ENCODE data around the gene SCUBE2. TPM values are rescaled to one million over a fixed set of nuclear protein-coding genes. Genes with fewer than 3 reads are reported as not detected.

The SCUBE2 gene
- total RNA-seq, 1 donor from 2014 or later, result 36.3 TPM

DNA sequence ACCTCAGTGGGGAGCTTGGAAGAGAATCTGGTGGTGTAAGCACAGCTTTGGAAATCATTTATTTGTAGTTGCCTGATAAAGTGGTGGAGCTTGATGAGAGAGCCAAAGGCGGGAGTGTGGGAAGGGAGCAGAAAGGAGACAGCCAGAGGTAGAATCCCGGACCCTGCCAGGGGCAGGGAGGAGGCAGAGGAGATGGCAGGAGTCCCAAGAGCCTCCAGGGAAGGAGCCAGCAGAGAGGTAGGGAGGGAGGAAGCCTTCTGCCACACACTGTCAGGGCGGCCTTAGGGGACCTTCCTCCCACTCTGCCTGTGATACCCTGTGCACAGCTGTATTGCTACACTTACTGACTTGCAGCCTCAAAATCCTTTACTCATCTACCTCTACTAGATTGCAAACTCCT lies 15.4 kb downstream of the SCUBE2 start:
- no peaks in the 10 kb centered on the region for H3K27me3 ChIP-seq
- TF ChIP-seq, protein P1, sequence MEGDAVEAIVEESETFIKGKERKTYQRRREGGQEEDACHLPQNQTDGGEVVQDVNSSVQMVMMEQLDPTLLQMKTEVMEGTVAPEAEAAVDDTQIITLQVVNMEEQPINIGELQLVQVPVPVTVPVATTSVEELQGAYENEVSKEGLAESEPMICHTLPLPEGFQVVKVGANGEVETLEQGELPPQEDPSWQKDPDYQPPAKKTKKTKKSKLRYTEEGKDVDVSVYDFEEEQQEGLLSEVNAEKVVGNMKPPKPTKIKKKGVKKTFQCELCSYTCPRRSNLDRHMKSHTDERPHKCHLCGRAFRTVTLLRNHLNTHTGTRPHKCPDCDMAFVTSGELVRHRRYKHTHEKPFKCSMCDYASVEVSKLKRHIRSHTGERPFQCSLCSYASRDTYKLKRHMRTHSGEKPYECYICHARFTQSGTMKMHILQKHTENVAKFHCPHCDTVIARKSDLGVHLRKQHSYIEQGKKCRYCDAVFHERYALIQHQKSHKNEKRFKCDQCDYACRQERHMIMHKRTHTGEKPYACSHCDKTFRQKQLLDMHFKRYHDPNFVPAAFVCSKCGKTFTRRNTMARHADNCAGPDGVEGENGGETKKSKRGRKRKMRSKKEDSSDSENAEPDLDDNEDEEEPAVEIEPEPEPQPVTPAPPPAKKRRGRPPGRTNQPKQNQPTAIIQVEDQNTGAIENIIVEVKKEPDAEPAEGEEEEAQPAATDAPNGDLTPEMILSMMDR (IDR thresholded peaks at IDR 0.05), result no peak
- no peak for TF ChIP-seq POLR2AphosphoS5 (IDR thresholded peaks at IDR 0.05; ENCODE audit: insufficient read depth in 1 of 2, low read depth in 1 of 2)
- no peak for TF ChIP-seq POLR2A (IDR thresholded peaks at IDR 0.05)
- no peaks in the 10 kb centered on the region for H3K36me3 ChIP-seq
- no peak overlapping the region for H3K4me3 ChIP-seq
- no peaks in the 10 kb centered on the region for H3K9me3 ChIP-seq
- intact Hi-C loops (cut with DNase I), result no loop called here
- H3K4me1 ChIP-seq, result peaks cover 20% of the 10 kb centered on the region
- no peak overlapping the region for H3K27ac ChIP-seq
- no peak for DNase-seq (ENCODE audit: extremely low spot score in 2 of 2)

DNA sequence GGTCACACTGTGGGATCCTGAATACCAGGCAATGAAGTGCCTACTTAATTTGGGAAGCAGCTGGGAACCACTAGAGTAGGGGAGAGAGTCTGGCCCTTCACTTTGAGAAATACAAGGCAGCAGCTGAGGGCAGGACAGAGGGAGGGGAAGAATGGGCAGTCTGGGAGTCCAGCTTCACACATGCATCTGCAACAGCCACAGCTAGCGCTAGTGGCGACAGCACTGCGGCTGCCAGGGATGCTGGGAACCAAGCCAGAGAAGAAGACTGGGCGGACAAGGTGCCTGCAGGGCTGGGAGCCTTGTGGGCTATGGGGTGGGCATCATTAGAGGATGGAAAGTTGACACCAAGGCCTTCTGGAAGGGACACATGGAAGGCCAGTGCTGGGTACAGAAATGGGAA lies 15.8 kb downstream of the SCUBE2 start:
- no peak for TF ChIP-seq POLR2AphosphoS5 (IDR thresholded peaks at IDR 0.05; ENCODE audit: insufficient read depth in 1 of 2, low read depth in 1 of 2)
- no peak for TF ChIP-seq POLR2A (IDR thresholded peaks at IDR 0.05)
- TF ChIP-seq, protein P1 (IDR thresholded peaks at IDR 0.05), result no peak
- intact Hi-C loops (cut with DNase I), result no loop called here
- Histone ChIP-seq H3K27ac (no peak overlapping the region), H3K9me3 (no peaks in the 10 kb centered on the region), H3K36me3 (no peaks in the 10 kb centered on the region), H3K27me3 (no peaks in the 10 kb centered on the region), H3K4me3 (no peak overlapping the region), H3K4me1 (peaks cover 20% of the 10 kb centered on the region)
- no peak for DNase-seq (ENCODE audit: extremely low spot score in 2 of 2)

DNA sequence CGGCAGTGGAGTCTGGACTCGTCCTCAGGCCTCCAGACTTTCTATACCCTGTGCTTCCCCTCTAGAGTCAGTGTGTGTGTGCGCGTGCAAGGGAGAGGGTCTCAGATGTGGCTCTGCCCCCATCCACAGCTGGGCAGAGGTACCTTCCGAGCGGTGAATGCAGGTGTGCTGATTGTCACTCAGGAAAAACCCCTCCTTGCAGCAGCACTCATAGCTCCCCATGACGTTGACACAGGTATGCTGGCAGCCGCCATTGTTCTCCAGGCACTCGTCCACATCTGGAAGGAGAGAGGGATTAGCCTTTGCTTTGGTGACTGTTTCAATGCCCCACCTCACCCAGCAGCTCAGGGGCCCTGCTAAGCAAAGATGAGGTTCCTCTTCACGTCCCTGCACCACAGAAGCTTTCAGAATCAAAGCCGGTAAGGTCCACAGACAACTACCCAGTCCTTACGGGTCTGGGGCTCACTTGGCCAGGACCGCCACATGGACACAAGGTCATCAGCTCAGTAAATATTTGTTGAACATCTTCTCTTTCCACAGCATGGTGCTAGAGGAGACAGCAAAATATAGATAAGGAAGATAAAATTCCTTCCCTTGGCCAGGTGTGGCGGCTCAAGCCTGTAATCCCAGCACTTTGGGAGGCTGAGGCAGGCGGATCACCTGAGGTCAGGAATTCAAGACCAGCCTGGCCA lies 16.9 kb downstream of the SCUBE2 start:
- Histone ChIP-seq H3K27me3 (no peaks in the 10 kb centered on the region), H3K4me3 (no peak overlapping the region), H3K9me3 (no peaks in the 10 kb centered on the region), H3K27ac (no peak overlapping the region), H3K4me1 (peaks cover 20% of the 10 kb centered on the region), H3K36me3 (no peaks in the 10 kb centered on the region)
- TF ChIP-seq POLR2A (IDR thresholded peaks at IDR 0.05) (no peak), POLR2AphosphoS5 (IDR thresholded peaks at IDR 0.05; ENCODE audit: insufficient read depth in 1 of 2, low read depth in 1 of 2) (no peak)
- TF ChIP-seq, protein P1 (IDR thresholded peaks at IDR 0.05), result no peak
- intact Hi-C loops (cut with DNase I), result no loop called here
- DNase-seq (ENCODE audit: extremely low spot score in 2 of 2), result no peak

DNA sequence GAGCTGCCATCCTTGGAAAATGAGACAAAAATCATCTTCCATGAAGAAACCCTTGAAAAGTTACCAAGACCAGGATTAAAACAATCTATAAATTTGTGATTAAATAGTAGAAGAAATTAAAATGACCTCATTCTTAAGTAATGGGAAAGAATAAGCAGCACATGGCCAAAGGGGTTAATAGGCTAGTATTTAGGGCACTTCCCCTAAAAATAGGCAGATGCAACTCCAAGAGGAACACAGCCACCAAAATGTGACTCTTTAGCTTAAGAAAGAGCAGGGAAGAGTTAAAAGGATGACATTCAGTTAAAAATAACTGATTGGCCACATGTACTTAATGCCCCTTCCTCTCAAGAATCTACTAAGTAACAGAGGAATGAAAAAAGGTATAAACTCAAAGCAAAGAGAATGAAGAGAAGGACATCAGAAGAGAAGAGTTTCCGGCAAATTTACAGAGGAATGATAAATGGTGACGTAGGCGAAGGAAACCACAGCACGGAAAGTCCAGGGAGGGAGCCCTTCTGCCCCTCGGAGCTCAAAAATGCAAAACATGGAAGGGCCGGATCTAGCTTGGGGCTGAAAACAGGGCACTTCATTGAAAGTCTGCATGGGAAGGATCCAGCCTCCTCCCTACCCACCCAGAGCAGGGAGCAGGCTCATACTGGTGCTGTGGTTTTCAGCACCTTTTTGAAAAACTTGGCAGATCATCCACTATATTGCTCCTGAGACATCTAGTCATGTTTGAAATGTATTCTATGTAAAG lies 17.8 kb downstream of the SCUBE2 start:
- intact Hi-C loops (cut with DNase I), result no loop called here
- no peaks in the 10 kb centered on the region for H3K27me3 ChIP-seq
- no peaks in the 10 kb centered on the region for H3K9me3 ChIP-seq
- H3K4me1 ChIP-seq, result peaks cover 17% of the 10 kb centered on the region
- DNase-seq (ENCODE audit: extremely low spot score in 2 of 2), result no peak
- H3K4me3 ChIP-seq, result no peak overlapping the region
- H3K27ac ChIP-seq, result no peak overlapping the region
- no peak for TF ChIP-seq POLR2AphosphoS5 (IDR thresholded peaks at IDR 0.05; ENCODE audit: insufficient read depth in 1 of 2, low read depth in 1 of 2)
- TF ChIP-seq, protein P1 (IDR thresholded peaks at IDR 0.05), result no peak
- no peak for TF ChIP-seq POLR2A (IDR thresholded peaks at IDR 0.05)
- H3K36me3 ChIP-seq, result no peaks in the 10 kb centered on the region

Data from vagina (tissue), 2 donors.